Calu3 (cell line): ENCODE data around the gene REELD1. TPM values are rescaled to one million over a fixed set of nuclear protein-coding genes. Genes with fewer than 3 reads are reported as not detected.

Experiments
- BruUV-seq: library from RNA; stranded (reverse); fragments of 400-500 nt; replicated peaks from 2 replicates; lab custom pipeline; 2021; lab: Mats Ljungman, UMichigan
- CTCF ChIA-PET: fragments of 300-600 bp; sonication (Branson Sonifier 250); formaldehyde crosslinking; loops from one replicate; lab custom pipeline; 2022; ENCODE audit warnings: antibody characterized with exemption; lab: Charles Lee
- DNase-seq: peaks from one replicate; pipeline ENCODE4 v3.0.0; 2022
- H3K27ac Mint-ChIP-seq: one replicate; pipeline ENCODE4 v1.8.0; 2022; ENCODE audit warnings: mixed read lengths; ENCODE audit not compliant: unreplicated experiment
- H3K27me3 Mint-ChIP-seq: one replicate; pipeline ENCODE4 v1.8.0; 2022; ENCODE audit warnings: mixed read lengths; ENCODE audit not compliant: unreplicated experiment
- H3K36me3 Mint-ChIP-seq: one replicate; pipeline ENCODE4 v1.8.0; 2022; ENCODE audit warnings: mild to moderate bottlenecking, moderate library complexity, mixed read lengths; ENCODE audit not compliant: insufficient read depth, unreplicated experiment
- H3K4me1 Mint-ChIP-seq: one replicate; pipeline ENCODE4 v1.8.0; 2022; ENCODE audit warnings: mild to moderate bottlenecking, low read depth, mixed read lengths; ENCODE audit not compliant: unreplicated experiment
- H3K4me3 Mint-ChIP-seq: one replicate; pipeline ENCODE4 v1.8.0; 2022; ENCODE audit warnings: mild to moderate bottlenecking, low read depth, moderate library complexity, mixed read lengths; ENCODE audit not compliant: unreplicated experiment
- H3K9me3 Mint-ChIP-seq: one replicate; pipeline ENCODE4 v1.8.0; 2022; ENCODE audit warnings: low read depth, mixed read lengths; ENCODE audit not compliant: unreplicated experiment
- CTCF ChIP-seq: fragments of 200-600 bp; IDR thresholded peaks from one replicate; pipeline ENCODE4 v1.8.0; 2022; ENCODE audit warnings: antibody characterized with exemption; ENCODE audit not compliant: unreplicated experiment
- intact Hi-C: fragments of 100-400 bp; cut with micrococcal nuclease; formaldehyde crosslinking; loops from one replicate; pipeline ENCODE4 v1.10.0; 2022; ENCODE audit not compliant: unreplicated experiment
- total RNA-seq: library from RNA; stranded (reverse); gene quantifications from 2 replicates; pipeline ENCODE4 v1.2.3, GENCODE V29; 2022

REELD1 gene
- total RNA-seq, 1 experiment from 2014 or later: not detected

GRCh38 chr4:146232131-146232722 is 17.9 kb downstream of the REELD1 start:
- no TSS peak for BruUV-seq
- intact Hi-C loops: no loop called here

GRCh38 chr4:146235654-146236177 is 21.4 kb downstream of the REELD1 start:
- no peak overlapping the region for H3K4me3 Mint-ChIP-seq
- BruUV-seq: no TSS peak
- intact Hi-C loops: no loop called here
- CTCF ChIA-PET: no interaction called here
- H3K9me3 Mint-ChIP-seq: no peaks in the 10 kb centered on the region
- H3K36me3 Mint-ChIP-seq: no peaks in the 10 kb centered on the region
- no peak for TF ChIP-seq CTCF
- no peak overlapping the region for H3K27ac Mint-ChIP-seq
- DNase-seq: no peak
- no peaks in the 10 kb centered on the region for H3K27me3 Mint-ChIP-seq
- peaks cover 10% of the 10 kb centered on the region for H3K4me1 Mint-ChIP-seq

More at GRCh38 chr4:146232131-146232722, 17.9 kb downstream of the REELD1 start:
- DNase-seq: peak; percentile 26
- Mint-ChIP-seq H3K4me1 (peaks cover 10% of the 10 kb centered on the region), H3K27me3 (no peaks in the 10 kb centered on the region), H3K9me3 (no peaks in the 10 kb centered on the region), H3K4me3 (no peak overlapping the region), H3K27ac (no peak overlapping the region), H3K36me3 (no peaks in the 10 kb centered on the region)
- CTCF ChIA-PET: no interaction called here
- no peak for TF ChIP-seq CTCF

GRCh38 chr4:146236216-146236615 is 21.9 kb downstream of the REELD1 start:
- no peak for DNase-seq
- intact Hi-C loops: no loop called here
- BruUV-seq: no TSS peak
- Mint-ChIP-seq H3K27ac (no peak overlapping the region), H3K9me3 (no peaks in the 10 kb centered on the region), H3K4me3 (no peak overlapping the region), H3K4me1 (peaks cover 10% of the 10 kb centered on the region), H3K27me3 (no peaks in the 10 kb centered on the region), H3K36me3 (no peaks in the 10 kb centered on the region)
- CTCF ChIA-PET: no interaction called here
- no peak for TF ChIP-seq CTCF

- no peak overlapping the region for H3K27ac Mint-ChIP-seq
- intact Hi-C loops: no loop called here
- no peak for TF ChIP-seq CTCF
- no peak overlapping the region for H3K4me3 Mint-ChIP-seq
- no TSS peak for BruUV-seq
- H3K36me3 Mint-ChIP-seq: no peaks in the 10 kb centered on the region
- peaks cover 15% of the 10 kb centered on the region for H3K4me1 Mint-ChIP-seq
- no peaks in the 10 kb centered on the region for H3K9me3 Mint-ChIP-seq
- H3K27me3 Mint-ChIP-seq: no peaks in the 10 kb centered on the region
- CTCF ChIA-PET: no interaction called here
- DNase-seq: no peak
Observed at GRCh38 chr4:146237092-146237491, 22.8 kb downstream of the REELD1 start.
